CD4-positive, alpha-beta T cell treated with Interferon gamma for 1 hour (primary cell): ENCODE results near the gene CBARP.

Experiments used
- DNase-seq: peaks from one replicate; pipeline ENCODE4 v3.0.0-alpha.2; 2020

CBARP gene

GRCh38 chr19:1237754-1238368 lies at the start of gene CBARP:
Gene CBARP, minus strand, starts transcription at chr19:1238005. Its CDS starts 1,905 bp downstream, at chr19:1236100.
- DNase-seq = no peak

- DNase-seq = no peak
Observed at GRCh38 chr19:1286487-1287353, 48.9 kb upstream of the CBARP start.

DNA sequence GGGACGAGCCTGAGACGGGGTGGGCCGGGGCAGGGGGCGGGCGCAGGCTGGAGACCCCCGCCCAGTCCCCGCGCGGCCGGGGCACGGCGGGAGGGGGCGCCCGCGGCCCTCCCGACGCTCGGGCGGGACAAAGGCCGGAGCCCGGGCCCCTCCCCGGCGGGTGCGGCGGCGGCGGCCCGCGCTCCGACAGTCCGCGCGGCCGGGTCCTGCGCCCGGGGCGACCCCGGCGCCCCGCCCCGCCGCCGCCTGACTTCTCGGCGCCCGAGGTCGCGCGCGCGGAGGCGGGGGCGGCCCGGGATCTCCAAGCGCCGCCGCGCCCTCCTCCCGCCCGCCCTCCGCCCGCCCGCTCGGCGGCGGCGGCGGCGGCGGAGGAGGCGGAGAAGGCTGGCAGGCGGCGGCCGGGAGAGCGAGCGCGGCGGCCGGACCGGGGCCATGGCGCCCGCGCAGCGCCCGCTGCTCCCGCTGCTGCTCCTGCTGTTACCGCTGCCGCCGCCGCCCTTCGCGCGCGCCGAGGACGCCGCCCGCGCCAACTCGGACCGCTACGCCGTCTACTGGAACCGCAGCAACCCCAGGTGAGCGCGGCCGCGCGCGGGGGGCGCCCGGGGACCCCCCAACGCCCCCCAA lies 48.0 kb upstream of the CBARP start, which contains the start of gene EFNA2:
Gene EFNA2, plus strand, starts transcription at position 137 of the 624 bp plus-strand sequence. Its CDS starts 296 bp downstream, at position 433.
- DNase-seq = no peak

GRCh38 chr19:1284979-1285736 lies 47.4 kb upstream of the CBARP start:
- no peak for DNase-seq

GRCh38 chr19:1284293-1284978 lies 46.6 kb upstream of the CBARP start:
- no peak for DNase-seq

DNA sequence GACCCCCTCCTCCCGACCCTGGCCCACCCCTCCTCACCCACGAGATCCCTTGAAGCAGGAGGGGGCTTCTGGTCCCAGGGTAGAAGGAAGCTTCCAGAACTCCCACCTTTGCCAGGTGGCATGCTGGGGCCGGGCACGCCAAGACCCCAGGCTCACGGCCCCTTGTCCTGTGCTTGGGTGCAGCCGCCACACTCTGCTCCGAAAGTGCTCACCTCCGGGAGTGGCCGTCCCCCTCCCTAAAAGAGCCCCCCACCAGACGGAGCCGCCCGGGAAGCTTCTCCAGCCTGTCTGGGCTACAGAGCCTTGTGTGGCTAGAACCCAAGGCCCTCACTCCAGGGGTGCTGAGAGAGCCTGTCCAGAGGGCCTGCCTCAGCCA lies 46.1 kb upstream of the CBARP start:
- DNase-seq = no peak

GRCh38 chr19:1283207-1283916 lies 45.6 kb upstream of the CBARP start:
- no peak for DNase-seq

DNA sequence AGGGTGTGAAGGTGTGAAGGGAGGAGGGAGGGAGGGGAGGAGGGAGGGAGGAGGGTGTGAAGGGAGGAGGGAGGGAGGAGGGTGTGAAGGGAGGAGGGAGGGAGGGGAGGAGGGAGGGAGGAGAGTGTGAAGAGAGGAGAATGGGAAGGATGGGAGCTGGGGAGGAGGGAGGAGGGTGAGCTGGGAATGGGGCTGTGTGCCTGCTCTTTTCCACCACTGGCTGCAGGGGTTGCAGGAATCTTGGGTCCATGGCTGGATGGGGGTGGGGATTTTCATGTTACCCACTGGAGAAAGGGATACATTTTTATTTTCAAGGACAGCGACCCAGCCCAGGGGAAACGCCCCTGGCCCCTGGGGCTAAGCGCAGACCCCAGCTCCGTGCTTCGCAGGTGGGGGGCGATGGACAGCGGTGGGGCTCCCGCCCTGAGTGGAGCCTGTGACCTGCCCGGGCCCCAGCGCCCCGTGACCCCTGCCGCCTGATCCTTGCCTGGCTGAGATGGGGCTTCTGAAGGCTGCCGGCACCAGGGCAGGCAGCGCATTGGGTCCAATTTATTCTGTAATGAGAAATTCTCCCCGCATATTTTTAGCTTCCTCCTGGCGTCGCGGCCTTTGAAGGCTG lies 44.9 kb upstream of the CBARP start:
- DNase-seq = no peak

DNA sequence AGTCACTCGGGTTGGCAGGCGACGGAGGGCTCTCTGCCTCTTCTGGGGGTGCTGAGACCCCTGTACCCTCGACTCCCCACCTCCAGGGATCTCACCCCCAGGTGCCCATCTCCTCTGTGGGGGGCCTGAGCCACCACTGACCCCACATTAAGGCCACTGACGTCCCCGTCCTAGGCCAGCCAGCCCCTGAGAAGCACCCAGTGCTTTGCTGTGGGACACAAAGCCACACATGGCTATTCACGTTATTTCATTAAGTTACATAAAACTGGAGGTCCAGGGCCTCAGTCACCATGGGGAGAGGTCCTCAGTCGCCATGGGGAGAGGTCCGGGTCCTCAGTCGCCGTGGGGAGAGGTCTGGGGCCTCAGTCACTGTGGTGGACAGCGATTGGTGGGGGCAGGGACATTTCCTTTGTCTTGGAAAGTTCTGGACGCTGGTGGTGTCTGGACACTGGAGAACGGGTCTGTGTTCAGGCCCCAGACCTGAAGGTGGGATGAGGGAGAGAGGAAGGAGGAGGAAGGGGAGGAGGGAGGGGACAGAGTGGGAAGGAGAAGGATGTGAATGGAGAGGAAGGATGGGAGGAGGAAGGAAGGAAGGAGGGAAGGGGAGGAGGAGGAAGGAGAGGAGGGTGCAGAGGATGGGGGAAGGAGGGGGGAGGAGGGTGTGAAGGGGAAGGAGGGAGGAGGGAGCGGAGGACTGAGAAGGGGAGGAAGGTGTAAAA lies 43.9 kb upstream of the CBARP start:
- no peak for DNase-seq

DNA sequence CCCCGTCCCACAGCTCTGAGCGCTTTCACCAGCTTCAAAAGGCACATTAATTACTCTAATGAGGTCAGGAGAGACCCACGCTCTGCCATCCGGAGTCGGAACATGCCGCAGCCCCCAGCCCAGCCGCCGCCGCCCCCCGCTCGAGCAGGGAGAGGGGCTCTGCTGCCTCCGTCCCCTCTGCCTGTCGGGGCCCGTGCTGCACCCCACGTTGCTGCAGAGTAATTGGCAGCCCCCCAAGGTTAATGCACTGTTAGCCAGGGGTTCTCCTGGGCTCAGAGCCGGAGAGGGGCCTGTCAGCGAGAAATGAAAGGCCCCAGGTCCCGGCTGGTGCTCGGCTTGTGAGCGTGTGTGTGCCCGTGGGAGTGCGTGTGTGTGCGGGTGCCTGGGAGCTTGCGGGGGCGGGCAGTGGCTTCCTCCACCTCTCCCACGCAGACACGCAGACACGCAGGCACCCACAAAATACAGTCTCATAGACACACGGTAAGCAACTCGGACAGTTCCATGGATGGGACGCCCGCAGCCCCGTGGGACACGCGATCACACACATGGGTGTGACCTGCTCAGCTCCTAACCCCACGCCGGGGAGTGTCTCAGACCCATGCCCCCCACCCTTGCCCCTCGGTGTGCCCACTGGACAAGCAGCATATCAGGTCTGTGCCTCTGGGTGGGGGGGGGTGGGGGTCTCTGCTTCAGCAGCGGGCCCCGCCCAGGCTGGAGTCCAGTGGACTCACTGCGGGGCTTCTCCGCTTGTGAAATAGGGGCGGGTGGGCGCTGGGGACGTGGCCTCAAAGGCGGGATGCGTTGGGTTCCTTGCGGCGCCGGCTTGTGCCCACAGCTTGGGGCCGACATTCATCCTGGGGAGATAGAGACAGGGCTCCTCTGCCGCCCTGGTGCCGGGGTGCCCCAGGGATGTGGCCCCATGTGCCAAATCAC lies 43.1 kb upstream of the CBARP start:
- no peak for DNase-seq

DNA sequence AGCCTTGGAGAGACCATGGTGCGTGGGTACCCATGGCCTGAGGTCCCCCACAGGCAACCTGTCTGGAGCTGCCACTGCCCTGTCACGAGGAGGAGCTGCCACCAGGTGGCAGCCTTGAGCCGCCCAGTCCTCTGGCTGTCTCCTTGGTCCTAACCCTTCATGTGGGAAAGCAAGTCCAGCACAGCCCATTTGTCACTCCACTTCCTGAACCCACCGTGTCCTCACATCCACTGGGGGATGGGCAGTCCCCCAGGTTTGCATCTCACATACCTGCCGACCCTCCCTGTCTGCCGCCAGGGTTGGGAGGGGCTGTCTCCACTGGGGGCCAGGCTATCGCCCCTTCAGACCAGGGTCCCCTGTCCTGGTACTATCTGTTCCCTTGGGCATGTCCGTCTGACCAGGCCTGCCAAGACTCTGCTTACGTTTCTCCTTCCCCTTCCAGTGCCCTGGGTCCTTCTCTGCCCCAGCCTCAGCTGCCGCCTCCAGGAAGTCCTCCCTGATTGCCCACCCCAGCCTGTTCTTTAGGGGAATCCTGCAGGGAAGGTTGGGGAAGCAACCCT lies 42.1 kb upstream of the CBARP start:
- peak; percentile 79 for DNase-seq

- DNase-seq = no peak
Observed at GRCh38 chr19:1278713-1279660, 41.2 kb upstream of the CBARP start.

DNA sequence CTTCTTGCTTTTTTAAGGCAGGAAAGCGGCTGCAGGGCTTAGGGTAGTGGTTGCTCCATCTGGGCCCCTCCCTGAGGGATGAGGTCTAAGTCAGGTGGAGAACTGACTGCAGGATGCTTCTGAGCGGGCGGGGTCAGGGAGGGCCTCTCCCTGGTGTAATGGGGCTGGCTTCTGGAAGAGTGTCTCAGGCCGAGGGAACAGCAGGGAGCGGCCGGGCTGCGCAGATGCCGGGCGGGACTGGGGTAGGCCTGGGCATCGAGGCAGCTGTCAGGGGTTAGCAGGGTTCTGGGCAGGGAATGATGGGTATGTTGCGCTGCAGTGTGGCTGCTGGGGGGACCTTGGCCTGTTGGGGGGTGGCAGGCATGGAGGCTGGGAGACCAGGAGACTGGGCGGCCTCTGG lies 40.3 kb upstream of the CBARP start:
- no peak for DNase-seq

- DNase-seq = no peak
Observed at GRCh38 chr19:1277061-1277460, 39.3 kb upstream of the CBARP start.

DNA sequence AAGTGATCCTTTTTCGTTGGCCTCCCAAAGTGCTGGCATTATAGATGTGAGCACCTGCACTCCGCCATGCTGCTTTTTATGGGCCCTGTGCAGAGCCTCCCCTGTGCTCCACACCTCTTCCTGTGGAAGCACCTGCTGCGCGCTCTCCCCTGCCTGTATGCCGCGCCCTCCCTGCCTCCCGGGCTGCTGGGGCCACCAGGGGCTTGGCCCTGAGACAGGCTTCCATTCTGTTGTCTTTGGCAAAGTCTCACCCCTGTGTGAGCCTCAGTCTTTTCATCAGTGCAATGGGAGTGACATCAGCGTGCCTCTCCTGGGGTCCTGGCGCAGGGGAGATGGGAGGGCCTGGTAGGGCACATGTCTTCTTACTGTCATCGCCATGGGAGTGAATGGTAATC lies 38.8 kb upstream of the CBARP start:
- DNase-seq = peak; percentile 28

- DNase-seq = no peak
Observed at GRCh38 chr19:1275976-1276627, 38.3 kb upstream of the CBARP start.

- peak; percentile 97 for DNase-seq
Observed at GRCh38 chr19:1275260-1275975, 37.6 kb upstream of the CBARP start, which contains the start of gene FAM174C. Gene FAM174C, plus strand, starts transcription at chr19:1275530. Its CDS starts 20 bp downstream, at chr19:1275550.
